ENCODE measurements around the gene CAD.

The CAD gene

GRCh38 chr2:27199241-27199640 lies 17.9 kb upstream of the CAD start:
- no peak for DNase-seq

GRCh38 chr2:27201675-27202074 lies 15.5 kb upstream of the CAD start:
- DNase-seq, result no peak

DNA sequence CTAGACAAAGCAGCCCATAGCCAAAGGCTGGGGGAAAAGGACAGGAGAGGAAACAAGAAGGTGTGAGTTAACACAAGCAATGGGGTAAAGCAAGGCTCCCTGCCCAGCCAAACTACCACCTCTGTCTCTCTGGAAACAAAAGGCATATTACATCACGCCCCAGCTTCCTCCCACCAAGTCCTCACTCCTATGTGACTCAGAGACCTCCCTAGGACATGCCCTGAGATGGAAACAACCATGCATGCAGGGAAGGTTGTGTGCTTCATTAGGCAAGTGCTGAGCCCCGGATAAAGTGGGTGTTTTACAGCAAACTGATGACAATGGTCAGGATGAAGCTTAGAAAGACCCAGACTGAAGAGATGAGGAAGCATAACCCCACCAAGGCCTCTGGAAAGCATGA lies 14.3 kb upstream of the CAD start:
- DNase-seq, result no peak

DNA sequence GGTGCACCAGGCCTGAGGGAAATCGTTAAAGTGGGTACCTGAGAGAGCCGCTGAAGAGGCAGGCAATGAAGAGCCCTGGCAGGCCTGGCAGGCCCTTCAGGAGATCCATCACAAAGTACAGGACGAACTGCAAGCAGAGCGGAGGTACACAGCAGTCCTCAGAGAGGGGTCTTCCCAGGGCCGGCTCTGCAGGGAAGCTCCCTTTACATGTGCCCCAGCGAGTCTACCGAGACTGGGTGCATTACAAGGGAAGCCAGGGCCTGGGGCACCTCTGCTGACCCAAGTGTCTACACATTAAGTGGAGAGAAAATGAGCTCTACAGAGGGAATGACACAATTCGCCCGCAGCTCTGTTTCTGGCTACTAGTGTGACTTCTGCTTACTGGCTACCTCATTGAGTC lies 13.4 kb upstream of the CAD start:
- no peak for DNase-seq

GRCh38 chr2:27204566-27204965 lies 12.6 kb upstream of the CAD start:
- no peak for DNase-seq

GRCh38 chr2:27205206-27205605 lies 12.0 kb upstream of the CAD start:
- no peak for DNase-seq

- DNase-seq, result no peak
Observed at GRCh38 chr2:27206346-27206745, 10.8 kb upstream of the CAD start.

- DNase-seq, result peak; percentile 27
Observed at GRCh38 chr2:27208486-27209050, 8.6 kb upstream of the CAD start.

GRCh38 chr2:27209621-27210401 lies 7.4 kb upstream of the CAD start:
- peak; percentile 38 for DNase-seq

- DNase-seq, result no peak
Observed at GRCh38 chr2:27211241-27211942, 5.8 kb upstream of the CAD start.

DNA sequence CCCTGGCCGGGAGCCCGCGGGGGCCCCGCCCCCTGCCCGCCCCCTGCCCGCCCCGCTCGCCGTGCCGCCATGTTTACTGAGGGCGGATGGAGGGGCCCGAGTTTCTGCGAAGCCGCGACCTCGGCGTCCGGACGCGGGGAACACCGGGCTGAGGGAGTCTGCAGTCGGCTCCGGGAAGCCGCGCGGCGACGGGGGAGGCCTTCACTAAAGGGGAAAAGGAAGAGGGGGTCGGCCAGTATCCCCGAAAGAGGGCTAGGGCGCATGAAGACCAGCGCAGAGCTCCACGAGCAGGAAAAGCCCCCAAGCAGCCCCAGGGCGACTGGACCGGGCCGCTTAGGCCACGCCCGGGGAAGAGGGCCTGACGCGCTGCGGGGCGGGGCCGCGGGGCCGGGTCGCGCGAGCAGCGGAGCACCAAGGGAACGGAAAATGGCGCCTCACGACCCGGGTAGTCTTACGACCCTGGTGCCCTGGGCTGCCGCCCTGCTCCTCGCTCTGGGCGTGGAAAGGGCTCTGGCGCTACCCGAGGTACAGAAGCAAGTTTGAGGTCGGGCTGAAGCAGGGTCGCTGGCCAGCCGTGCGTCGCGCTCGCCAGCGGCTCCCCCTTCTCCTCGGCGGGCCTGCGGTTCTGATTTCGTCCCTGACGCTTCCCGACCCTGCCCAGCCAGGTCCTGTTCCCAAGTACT lies 5.1 kb upstream of the CAD start, which contains the start of the genes ATRAID and SLC5A6:
Gene ATRAID (plus strand): TSS at position 99 of the 683 bp plus-strand sequence. CDS start 328 bp downstream, at position 427.
Gene SLC5A6 (minus strand): TSS at position 326 of the 683 bp plus-strand sequence. CDS start 4,618 bp downstream, outside the sequence.
- DNase-seq, result peak; percentile 96

- peak; percentile 79 for DNase-seq
Observed at GRCh38 chr2:27212626-27213471, 4.3 kb upstream of the CAD start.

DNA sequence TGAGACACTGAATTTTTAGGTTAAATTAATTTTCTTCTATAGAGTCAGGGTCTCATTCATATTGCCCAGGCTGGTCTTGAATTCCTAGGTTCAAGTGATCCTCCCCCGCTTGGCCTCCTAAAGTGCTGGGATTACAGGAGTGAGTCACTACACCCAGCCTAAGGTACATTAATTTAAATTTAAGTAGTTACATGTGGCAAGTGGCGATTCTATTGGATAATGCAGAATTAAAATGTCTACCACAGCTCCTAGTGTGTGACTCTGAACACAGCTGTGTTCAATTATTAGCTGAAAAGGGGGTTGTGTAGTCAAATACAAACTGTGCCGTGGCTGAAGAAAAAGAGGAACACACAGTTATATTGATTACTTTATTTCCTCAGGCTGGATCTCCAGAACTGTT lies 2.2 kb upstream of the CAD start:
- DNase-seq, result no peak

- DNase-seq, result no peak
Observed at GRCh38 chr2:27216416-27217137, 592 bp upstream of the CAD start.

- DNase-seq, result no peak
Observed at GRCh38 chr2:27218614-27219013, 1.4 kb downstream of the CAD start.

DNA sequence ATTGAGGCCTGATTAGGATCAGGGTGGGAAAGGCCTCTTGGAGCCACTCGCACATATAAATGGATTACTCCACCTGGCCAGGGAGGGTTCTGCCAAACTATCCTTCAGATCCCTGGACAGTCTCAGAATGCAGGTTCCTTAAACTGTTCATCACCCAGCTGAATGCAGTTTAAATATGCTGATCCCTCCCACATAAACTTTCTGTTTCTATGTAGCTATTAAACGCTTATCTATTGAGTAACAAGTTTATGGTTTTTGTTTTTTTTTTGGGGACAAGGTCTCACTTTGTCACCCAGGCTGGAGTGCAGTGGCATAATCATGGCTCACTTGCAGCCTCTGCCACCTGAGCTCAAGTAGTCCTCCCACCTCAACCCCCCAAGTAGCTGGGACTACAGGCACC lies 1.9 kb downstream of the CAD start:
- DNase-seq, result no peak

DNA sequence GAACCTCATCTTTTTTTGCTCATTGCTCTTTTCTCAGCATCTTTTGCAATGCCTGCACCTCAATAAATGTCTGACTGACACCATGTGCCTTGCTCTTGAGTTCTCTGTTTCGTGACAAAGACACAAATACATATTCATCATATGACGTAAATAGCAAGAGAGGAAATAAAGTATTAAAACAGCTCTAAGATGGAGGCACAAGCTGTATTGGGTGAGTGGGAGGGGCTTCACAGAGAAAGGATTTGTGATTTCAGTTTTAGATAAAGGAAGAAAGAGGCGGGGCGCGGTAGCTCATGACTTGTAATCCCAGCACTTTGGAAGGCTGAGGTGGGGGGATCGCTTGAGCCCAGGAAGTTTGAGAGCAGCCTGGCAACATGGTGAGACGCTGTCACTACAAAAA lies 2.9 kb downstream of the CAD start:
- no peak for DNase-seq

- DNase-seq, result no peak
Observed at GRCh38 chr2:27221166-27221565, 4.0 kb downstream of the CAD start.

DNA sequence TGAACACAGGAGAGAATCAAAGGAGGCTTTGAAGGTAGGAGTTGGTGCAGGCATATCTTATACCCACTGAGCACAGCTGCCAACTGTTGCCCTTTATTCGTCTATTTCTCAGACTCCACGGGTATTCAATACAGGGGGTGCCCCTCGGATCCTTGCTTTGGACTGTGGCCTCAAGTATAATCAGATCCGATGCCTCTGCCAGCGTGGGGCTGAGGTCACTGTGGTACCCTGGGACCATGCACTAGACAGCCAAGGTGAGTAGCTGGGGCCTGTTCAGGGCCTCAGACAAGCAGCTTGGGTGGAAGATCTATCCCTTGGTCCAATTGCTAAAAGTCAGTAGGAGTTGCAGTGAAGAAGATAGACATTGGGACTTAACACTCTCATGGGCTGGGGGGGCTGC lies 5.2 kb downstream of the CAD start:
- DNase-seq, result no peak

GRCh38 chr2:27223416-27223815 lies 6.2 kb downstream of the CAD start:
- no peak for DNase-seq

- no peak for DNase-seq
Observed at GRCh38 chr2:27225526-27225925, 8.4 kb downstream of the CAD start.

- no peak for DNase-seq
Observed at GRCh38 chr2:27227501-27227900, 10.3 kb downstream of the CAD start.
